HL-60/S4 (cell line): ENCODE measurements around the gene NBPF3.
"Not testable (repeated sequence)": the region's sequence is repeated elsewhere in the genome, so short reads cannot be mapped to it uniquely, and the experiment has no call there.

Source experiments
- in situ Hi-C: fragments of 300-500 bp; cut with MboI; formaldehyde crosslinking; loops from 2 replicates; pipeline ENCODE4 v1.14.3; 2022; ENCODE audit warnings: low sequenced_read_pairs

Gene NBPF3

DNA sequence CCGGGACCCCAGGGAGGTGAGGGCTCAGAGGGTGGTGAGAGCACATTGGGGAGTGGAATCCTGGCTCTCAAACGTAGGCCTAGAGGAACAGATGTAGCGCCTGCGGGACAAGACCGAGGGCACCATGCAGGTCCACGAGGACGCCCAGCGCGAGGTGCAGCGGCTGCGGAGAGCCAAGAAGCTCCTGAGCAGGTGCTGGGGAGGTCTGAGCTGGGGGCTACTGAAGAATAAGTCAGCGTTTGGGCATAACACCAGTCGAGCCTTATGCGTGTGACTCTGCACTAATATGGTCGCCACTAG is 2.6 kb upstream of the NBPF3 start:
- in situ Hi-C loops, result no loop called here

DNA sequence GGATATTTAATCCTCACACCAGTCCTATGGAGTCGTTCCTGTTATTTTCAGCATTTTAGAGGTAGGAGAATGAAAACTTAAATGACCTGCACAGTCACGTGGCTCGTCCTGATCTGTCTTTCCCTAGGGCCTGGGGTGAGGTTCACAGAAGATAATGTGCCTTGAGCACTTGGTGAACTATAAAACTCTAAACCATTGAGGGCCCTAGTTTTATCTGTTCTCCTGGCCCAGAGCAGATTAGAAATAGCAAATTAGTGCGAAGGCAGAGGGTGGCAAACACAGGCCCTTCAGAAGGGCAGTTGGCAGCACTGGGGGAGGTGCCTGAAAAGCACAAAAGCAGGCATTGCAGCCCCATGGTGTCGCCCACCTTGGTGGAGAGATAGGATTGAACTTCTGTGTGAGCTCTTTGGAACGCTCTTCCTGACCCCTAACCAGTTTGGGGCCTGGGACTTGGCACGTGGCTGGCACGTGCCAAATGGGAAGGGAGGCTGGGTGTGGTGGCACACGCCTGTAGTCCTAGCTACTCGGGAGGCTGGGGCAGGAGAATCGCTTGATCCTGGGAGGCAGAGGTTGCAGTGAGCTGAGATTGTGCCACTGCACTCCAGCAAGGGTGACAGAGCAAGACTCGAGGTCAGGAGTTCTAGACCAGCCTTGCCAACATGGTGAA is 1.2 kb upstream of the NBPF3 start:
- in situ Hi-C loops, result not testable (repeated sequence)

DNA sequence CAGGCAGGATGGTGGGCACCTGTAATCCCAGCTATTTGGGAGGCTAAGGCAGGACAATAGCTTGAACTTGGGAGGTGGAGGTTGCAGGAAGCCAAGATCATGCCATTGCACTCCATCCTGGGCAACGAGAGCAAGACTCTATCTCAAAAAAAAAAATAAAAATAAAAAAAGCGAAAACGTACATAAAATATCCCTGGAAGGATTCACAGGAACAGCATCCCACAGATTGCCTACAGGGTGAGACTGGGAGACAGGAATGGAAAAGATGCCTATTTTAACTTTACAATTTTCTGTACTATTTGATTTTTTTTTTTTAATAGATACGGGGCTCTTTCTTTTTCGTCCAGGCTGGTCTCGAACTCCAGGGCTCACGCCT is 604 bp upstream of the NBPF3 start:
- in situ Hi-C loops, result no loop called here

DNA sequence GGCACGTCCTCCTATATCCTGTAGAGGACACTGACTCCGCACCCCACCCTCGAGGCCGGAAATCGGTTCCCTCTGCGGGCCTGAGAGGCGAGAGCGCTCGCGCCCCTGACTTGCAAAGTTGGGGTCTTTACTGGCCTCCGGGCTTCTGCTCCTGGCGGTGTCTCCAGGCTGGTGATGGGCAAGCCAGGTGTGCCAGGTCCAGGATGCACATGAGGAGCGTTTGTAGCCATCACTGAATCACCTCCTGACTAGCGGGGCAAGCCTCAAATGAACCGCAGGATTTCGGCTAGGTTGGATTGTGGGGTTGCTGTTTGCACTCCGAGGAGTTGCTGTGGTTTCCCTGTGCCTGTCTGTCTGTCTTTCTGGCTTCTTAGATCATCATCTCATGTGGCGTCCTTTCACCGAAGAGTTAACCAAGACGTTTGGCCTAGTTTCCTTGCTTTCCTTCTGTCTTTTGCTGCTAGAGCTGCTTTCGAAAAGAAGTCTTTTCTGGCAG is 741 bp downstream of the NBPF3 start:
- in situ Hi-C loops, result not testable (repeated sequence)

DNA sequence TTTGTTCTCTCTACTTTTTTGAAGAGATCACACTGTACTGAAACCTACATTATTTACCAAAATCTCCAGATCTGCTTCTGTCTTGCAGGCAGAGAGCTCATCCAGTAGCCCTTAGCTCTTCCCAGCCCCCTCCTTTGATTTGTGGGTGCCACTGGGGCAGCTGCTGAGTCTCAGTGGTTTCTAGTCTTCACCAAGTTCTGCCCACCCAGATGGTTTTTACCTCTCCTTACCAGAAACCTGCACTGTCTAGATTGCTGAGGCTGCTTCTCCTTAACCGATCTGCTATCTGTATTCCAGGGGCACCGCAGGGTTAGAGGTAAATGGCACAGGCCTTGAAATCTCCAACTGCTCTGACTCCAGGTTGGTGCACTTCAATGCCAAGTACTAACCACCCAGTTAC is 6.7 kb downstream of the NBPF3 start:
- in situ Hi-C loops, result not testable (repeated sequence)

DNA sequence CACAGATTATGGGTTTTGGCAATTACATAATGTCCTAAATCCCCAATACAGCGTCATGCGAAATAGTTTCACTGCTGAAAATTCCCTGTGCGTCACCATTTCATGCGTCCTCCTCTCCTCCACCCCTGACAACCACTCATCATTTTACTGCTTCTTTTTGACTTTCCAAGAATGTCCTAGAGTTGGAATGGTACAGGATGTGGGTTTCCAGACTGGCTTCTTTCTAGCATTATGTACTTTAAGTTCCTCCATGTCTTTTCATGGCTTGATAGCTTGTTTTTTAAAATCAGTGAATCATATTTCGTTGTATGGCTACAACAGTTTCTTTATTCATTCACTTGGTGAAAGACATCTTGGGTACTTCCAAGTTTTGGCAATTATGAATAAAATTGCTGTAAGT is 7.4 kb downstream of the NBPF3 start:
- in situ Hi-C loops, result no loop called here

DNA sequence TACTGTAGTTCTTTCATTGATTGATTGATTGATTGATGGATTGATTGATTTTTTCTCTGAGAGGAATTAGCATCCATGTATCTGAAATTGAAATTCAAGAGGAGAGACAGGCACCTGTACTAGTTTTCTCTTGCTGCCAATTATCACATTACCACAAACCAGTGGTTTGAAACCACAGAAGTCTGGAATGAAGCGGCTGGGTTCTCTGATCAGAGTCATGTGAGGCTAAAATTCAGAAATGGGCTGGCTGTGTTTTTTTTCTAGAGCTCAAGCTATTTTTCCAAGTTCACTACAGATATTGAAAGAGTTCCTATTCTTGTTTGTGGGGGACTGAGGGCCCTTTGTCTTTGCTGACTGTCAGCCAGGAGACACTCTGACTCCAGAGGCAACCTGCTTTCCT is 10.0 kb downstream of the NBPF3 start:
- in situ Hi-C loops, result no loop called here

DNA sequence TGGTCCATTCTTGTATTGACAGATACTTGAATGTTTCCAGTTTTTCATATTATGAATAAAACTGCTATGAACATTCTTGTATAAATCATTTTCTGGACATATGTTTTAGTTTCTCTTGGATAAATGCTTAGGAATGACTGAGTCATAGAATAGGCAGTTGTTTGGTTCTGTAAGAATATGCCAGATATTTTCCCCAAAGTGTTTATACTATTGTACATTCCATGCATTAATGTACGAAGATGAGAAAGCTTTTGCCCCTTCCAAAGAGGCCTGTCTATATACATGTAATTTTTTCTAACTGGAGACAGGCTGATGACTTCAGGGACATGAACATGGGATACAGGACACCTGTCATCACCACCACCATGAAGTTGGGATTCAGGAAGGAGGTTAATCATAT is 11.3 kb downstream of the NBPF3 start:
- in situ Hi-C loops, result no loop called here

DNA sequence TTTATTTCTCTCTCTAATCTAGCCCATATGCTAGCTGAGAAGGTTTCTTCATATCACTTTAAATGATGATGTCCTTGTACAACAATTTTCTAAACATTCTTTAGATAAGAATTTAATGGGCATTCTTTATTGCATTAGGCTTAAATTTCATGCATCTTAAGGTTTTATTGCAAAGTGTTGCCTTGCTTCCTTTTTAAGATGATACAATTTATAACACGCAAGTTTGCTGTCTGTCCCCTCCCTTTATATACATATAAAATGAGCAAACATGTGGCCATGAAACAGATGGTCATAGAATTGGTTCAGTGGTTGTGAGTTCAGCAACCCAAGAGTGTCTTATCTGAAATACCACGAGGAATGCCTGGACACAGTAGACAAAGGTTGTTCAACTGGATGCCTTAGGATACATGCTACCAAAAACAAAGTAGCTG is 12.1 kb downstream of the NBPF3 start:
- in situ Hi-C loops, result no loop called here

DNA sequence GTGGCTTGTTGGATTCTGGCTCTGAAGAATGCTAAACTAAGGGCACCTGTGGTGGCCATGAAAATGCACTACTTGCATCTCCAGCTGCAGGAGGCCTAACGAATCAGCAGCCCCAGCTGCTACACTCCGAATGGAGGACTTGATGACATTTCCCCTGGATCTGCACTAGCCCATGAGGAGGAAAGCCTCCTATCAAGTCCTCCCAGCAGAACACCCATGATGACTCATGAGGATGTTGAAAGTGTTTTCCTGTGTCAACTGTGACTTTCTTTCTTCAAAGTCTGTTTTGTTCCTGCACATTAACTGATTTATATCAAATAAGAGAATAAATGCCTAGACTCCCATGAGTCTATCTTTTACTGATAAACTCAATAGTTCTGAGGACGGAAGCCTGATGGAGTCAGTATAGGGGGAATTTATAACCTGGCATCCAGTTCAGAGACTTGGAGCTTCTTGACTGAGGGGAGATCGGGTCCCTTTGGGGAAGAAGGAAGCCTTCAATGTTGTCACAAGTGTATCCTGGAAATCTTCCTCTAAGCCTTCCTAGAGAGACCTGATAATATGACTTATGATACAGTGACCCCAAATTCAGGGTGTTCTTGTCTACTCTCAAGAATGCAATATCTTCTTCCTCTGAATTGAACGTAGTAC is 14.2 kb downstream of the NBPF3 start:
- in situ Hi-C loops, result not testable (repeated sequence)

DNA sequence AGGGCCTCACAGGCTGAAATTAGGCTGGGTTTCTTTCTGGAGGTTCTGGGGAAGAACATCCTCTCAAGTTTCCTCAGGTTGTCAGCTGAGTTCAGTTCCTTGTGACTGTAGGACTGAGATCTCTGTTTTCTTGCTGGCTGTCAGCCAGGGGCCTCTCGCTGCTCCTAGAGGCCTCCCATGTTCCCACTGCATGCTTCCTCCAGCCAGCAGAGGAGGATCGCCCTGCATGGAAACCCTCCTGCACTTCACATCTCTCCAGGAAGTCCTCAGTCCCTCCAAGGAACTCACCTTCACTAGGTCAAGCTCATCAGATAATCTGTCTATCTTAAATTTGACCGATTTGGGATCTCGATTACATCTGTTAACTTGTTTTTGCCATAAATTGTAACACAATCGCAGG is 15.0 kb downstream of the NBPF3 start:
- in situ Hi-C loops, result not testable (repeated sequence)

DNA sequence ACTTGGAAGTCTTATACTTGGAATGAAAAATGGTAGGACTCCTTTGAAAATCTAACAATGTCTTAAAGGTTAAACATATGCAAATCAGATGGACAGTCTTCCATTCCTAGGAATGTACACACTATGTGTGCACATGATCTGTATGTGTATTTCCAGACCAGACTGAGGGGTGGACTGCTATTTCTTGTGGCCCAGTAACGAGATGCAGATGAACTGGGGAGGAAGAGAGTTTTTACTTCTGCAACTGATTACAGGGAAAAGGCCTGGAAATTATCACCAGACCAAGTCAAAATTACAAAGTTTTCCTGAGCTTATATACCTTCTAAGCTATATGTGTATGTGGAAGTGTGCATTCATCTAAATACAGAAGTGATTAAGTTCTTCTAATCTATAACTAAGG is 17.7 kb downstream of the NBPF3 start:
- in situ Hi-C loops, result no loop called here

DNA sequence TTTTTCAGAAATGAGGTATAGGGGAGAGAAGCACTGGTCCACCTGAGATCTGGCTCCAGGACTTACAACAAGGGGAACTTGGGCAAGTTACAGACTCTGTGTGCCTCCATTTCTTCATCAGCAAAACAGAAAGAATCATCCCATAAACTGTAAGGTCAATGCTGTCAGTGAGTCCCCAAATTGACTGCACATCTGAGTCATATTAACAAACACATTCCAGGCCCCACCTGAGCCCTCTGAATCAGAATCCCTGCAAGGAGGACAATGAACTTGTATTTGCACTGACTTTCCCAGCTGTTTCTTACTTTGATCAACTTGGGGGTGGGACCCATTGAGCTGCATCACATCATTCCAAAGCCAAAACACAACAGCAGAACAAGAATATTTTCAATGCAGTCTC is 25.2 kb downstream of the NBPF3 start:
- in situ Hi-C loops, result not testable (repeated sequence)

DNA sequence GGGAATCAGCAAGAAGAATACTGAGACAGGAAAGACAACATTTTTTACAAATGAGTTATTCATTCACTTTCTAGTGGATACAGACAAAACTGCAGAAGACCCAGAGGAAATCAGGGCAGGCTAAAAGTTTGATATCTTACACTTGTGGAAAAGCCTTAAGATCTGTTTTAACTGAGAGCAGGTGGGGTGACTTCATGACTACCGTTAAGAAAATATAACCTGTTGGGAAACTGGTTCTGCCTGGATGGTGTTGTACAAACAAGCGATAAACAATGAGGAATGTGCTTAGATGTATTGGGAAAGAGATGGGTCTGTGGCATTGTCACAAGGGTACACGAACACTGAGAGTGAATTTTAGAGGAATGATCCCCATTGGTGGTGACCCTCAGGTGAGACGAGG is 28.0 kb downstream of the NBPF3 start:
- in situ Hi-C loops, result not testable (repeated sequence)

DNA sequence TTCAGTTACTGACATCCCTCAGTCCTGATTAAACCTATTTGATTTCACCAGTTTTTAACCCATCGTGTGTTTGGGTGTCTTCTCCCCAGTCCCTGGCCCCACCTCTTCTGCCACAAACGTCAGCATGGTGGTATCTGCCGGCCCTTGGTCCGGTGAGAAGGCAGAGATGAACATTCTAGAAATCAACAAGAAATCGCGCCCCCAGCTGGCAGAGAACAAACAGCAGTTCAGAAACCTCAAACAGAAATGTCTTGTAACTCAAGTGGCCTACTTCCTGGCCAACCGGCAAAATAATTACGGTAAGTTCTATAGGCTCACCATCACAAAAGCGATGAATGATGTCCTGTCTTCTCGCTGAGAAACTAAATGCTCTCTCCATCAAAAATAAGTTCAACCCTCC is 28.7 kb downstream of the NBPF3 start:
- in situ Hi-C loops, result no loop called here

DNA sequence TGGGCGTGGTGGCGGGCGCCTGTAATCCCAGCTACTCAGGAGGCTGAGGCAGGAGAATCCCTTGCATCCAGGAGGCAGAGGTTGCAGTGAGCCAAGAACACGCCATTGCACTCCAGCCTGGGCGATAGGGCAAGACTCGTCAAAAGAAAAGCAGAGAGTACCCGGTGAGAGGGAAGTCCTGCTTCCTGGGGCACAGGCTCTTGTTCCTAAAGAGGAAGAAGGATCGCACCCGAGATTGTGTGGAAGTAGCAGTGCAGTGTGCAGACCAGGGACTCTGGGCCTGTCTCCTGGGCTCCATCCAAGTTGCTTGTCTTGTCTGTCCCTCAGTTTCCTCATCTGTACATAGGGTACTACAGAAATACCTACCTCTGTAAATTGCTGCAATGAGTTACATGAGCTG is 29.6 kb downstream of the NBPF3 start:
- in situ Hi-C loops, result no loop called here

DNA sequence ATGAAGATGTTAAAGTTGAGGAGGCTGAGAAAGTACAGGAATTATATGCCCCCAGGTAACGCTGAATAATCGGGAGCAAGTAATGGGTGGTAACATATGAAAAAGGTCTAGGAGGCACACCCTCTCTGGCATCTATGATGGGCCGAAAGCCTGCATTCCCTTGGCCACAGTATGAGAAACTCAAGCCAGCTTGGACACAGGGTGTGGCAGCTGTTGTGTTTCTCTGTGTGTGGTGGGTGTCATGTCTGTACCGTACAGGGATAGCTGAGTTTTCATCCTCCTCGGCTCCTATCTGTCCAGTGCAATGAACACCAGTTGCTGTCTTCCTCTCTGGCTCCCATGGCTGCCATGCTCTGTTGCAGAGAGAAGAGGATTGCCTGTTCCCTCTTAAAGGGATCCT is 32.9 kb downstream of the NBPF3 start:
- in situ Hi-C loops, result no loop called here

DNA sequence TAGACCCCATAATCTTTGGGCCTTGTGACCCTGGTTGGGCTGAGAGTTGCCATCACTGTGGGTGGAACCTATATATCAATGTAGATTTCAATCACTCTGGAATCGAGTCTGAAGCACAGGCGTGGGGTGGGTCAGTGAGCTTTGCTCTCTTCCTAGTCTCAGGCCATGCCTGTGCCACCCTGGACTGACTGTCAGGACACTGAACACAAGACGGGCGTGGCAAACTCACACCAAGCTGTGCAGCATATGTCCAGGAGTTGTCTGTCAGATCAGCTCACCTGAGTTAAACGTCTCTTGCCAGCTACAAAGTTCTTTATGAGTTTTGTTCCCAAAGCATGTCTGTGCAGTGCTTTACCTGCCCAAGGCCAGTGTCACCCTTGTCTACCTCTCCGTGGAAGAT is 38.4 kb downstream of the NBPF3 start:
- in situ Hi-C loops, result no loop called here

DNA sequence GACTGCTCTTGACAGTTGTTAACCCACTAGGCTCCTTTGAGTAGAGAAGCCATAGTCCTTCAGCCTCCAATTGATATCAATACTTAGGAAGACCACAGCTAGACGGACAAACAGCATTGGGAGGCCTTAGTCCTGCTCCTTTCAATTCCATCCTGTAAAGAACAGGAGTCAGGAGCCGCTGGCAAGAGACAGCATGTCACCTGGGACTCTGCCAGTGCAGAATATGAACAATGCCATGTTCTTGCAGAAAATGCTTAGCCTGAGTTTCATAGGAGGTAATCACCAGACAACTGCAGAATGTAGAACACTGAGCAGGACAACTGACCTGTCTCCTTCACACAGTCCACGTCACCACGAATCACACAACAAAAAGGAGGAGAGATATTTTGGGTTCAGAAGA is 43.9 kb downstream of the NBPF3 start:
- in situ Hi-C loops, result not testable (repeated sequence)

DNA sequence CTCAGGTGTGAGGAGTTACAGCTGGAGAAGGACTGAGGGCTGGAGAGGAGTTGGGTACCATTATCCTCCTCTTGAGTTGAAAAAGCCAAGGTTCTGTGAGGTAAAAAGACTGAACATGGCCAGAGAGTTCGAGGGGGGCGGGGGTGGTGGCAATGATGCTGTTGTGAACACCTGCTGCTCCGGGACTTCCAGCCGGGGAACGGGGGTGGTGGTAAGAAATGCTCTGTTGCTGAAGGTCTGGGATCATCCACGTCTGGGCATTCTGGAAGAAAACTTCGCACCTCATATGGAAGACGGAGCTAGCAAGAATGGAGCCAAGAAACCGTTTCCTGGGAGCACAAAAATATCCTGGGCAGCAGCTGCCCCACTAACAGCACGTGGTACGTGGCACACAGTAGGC is 49.2 kb downstream of the NBPF3 start:
- in situ Hi-C loops, result no loop called here

DNA sequence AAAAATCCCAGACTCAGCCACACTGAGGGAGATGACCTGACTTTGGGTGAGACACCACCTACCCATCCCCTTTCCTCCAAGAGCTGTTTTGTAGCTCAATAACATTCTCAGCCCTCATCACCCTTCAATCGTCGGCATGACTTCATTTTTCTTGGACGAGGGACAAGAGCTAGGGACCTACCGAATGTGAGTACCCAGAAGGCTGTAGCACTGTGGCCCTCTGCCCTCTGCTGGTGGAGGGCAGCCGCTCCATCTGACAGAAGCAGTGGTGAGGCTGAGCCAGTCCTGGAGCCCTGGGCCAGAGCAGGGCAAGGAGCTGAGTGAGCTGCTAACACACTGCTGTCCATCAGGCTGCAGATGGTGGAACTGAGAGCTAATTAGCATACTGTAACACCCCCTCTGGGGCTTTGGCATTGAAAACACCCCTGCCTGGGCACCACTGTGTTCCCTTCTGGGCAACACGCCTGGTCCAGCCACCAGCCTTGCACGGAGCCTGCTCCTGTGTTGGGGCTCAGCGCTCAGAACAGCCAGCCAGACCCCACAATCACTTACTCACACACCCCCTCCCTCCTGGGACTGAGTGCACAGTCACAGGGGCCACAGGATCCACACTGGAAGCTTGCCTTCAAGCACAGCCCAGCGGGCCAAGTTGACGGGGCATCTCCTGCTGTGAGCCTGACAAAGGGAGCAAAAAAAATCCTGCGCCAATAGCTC is 51.0 kb downstream of the NBPF3 start:
- in situ Hi-C loops, result no loop called here
